ENCODE results near the gene PLAAT3.

DNA sequence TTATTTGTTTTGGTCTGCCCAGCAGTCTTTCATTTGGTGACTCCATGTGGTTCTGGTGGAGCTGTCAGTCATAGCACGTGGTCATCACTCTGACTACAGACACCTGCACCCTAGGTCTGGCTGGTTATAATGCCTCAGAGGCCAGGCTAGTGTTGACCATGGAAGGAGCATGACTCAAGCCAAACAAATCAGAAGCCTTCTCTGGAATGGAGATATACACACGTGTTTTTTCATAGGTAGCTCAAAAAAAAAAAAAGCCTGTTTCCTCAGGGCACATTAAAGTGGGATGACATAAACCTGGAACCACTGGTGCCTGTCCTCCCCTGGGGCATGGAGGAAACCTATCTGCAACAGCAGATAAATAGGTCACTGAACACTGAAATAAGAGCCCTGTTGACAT, 8.1 kb upstream of the PLAAT3 start:
- TF ChIP-seq CTCF (conservative IDR thresholded peaks at IDR 0.05), result no peak
- TF ChIP-seq ZFX (IDR thresholded peaks at IDR 0.05), result no peak
